Posterior cingulate gyrus (tissue), 11 donors: ENCODE data around the gene POU3F3.
A peak's percentile ranks its signal among the peaks of the same experiment; 100 is the strongest.

Experiments used
- DNase-seq, 10 donors: peaks; one replicate each; pipeline versions ENCODE4 v3.0.0 to v3.0.0-alpha.2; 2020 to 2021; ENCODE audit warnings: mixed read lengths in 3 of 10
- intact Hi-C: fragments of 100-400 bp; cut with DNase I; formaldehyde crosslinking; loops from one replicate; pipeline ENCODE4 v1.15.1; 2023

Gene POU3F3

DNA sequence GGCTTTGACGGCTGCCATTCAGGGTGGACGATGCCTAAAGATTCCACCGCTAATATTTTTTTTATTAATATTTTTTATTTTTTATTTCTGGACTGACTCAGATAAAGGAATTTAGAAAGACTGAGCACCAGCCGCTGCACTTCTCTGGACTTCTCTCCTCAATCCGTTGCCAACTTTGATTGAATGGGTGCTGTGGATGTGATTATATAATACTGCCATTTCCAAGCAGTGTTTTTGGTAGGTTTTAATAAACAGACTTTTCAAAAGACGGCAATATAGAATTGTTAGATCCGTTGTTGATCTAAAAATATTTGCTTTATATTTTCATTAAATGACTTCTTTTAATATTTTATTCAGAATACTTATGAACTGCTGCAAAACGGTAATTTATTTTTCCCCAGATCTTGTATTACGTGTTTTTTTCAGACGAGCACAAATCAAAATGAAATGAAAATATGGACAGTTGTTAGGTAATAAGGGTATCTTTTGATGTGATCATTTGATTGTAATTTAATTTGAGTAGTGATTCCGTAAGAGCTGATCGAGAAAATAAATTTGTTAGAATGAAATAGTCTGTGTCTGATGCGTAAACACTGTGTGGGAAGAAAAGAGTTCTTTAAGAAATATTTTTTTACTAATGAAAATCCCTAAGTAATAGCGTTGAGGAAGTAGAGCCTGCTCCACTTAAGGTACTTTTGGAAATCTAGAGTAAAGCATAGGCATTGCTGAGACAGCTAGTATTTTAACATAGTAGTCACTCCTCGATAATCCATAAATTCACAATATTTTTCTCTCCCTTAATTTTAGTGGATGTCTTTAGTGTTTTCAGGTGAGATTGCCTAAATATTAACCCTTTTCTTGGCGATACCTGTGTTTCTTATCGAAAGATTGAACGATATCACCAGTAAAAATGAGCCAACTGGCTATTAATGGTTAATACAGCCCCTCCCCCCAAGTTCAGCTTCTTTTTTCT is 4.4 kb downstream of the POU3F3 start:
- intact Hi-C loops: no loop called here
- peak in 1 of 10 donors; percentile 69 for DNase-seq

DNA sequence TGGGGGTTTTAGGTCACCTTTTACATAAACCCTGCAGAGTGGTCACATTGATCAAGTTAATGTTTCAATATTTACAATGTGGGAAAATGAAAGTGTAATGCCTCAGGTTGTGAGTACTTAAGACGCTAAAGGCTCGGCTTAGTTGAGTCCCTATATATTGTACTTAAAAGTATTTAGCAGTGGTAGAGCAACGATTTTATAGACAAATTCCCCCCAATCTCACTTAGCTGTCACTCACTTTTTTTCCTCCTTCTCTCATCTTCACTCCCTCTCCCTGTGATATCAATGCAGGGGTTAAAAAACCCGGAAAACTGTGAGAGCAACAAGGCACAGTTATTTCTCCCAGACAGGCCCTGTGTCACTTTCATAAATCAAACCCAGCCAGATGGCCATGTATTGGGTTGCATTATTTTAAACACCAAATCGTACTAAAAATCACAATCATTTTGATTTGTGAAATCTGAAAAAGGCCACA is 5.4 kb downstream of the POU3F3 start:
- DNase-seq: no peak
- intact Hi-C loops: no loop called here

DNA sequence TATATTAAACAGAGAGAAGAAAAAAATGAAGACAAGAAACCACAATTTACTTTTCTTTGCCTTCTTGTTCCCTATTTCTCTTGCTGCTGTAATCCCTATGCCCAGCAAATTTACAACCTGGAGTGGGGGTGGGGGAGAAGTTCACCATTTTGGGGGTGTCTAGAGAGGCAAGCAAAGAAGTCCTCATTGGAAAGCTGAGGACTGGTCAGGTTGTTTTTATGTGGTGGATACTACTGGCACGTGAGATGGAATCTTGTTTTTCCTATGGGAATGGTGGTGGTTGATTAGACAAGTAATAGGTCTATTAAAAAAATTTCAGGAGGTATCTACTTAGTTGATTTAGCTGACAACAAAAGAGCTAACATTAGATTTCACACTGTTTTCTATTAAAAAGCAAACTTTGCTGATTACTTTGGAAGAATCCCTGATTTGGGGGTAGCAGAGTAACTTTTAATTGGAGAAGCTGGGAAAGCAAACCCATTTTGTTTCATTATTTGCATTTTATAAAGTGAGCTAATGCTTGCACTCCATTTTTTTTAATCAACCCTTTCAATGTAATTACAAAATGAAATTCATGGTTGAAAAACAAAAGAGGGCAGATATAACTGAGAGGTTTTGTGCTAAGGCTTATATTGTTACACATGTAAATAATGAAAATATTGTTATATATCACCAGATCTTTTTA is 6.0 kb downstream of the POU3F3 start:
- DNase-seq: no peak
- intact Hi-C loops: no loop called here

DNA sequence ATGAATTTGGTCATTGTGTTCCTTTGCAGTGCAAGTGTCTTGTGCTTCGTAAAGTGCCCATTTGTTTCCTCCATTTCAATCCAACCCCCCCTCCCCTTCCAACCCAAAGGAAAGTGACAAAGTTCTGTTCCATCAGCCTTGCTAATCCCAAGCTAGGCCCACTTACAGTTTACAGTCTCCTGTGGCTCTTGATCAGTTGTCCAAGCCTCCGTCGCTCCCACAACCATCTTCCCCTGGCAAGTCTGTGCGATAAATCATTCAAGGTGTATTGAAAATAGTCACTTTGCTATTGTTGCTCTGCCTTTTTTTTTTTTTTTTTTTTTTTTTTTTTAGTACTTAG is 6.5 kb downstream of the POU3F3 start:
- intact Hi-C loops: no loop called here
- peak in 2 of 10 donors; percentile 41 to 81 for DNase-seq

DNA sequence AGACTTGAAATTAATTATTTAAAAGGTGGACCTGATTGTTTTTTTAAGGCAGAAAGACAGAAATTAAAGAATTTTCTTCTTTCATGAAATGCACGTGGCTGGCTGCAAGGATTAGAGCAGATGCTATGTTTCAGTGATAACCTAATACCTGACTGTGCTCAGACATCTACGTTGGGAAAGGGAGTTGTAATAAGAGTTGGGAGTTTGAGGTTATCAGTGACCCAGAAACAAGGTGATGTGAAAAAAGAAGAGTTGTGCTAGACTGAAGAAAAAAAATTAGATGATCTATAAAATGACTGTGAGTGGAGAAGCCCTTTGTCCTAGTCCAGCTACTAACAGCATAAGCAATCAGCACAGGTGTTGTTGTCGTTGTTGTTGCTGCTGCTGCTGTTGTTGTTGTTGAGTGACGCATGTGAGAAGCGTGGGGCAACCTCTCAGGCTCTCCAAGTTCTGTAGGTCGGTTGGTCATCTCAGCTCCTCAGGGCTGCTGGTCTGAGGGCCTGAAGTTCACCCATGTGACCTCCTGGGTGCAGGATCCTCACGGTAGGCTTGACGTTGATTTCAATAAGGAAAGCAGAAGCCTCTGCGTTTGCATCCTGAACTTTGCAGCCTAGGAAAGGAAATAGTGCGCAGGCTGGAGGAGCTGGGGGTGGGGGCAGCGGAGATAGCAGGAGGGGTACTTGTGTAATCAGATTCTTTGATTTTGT is 7.6 kb downstream of the POU3F3 start:
- intact Hi-C loops: no loop called here
- DNase-seq: peak in 3 of 10 donors; percentile 26 to 68 (median 63)

DNA sequence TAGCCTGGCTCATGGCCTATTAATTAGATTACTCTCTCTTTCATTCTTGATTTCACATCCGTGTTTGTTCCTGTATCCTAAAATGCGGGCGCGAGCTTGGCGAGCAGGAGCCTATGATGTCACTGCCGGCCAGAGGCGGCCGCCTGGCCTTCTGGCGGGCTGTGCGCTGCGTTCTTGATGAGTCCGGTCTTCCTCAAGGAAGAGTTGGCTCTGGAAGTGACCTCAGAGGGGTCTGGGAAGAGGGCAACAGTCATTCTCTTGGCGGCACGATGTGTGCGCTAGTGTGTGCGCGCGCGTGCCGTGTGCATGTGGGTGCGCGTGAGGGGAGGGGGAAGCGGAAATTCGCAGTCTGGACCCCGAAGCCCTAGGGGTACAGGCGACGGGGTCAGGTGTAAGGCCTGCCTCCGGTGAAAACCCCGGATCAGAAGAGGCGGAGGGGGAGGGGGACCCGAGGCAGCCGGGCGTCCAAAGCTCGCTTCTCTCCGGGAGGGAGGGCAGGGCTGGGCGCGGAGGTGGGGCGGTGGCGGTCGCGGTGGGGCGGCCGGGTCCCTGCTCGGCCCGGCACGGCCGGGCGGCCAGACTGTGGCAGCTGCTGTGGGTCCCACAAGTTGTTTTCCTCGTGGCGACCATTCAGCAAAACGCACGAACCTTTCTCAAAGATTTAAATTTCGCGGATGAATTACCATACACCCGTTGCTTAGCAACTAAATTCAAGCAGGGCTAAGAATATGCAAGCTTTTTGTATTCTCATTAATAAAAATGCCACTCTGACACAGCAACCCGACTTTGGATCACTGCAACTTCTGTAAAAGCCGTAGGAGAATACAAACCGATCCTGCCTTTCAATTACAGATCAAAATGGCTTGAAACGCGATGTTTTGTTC is 8.4 kb downstream of the POU3F3 start:
- peak in 7 of 10 donors; percentile 56 to 94 (median 73) for DNase-seq
- intact Hi-C loops: no loop called here

DNA sequence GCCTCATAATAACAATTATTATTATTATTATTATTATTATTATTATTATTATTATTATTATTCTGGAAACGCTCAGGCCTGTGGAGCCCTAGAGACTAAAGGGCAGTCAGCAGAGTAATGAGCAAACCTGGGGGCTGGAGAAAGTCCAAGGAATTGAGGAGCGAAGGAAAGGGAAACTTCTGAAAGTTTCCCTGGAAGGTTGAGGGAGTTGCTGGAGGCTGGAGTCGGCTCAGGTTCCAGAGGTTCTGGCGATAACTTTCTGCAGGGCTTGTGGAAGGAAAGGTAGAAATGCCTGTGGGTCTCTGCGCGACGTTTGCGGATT is 9.2 kb downstream of the POU3F3 start:
- no peak for DNase-seq
- intact Hi-C loops: no loop called here

DNA sequence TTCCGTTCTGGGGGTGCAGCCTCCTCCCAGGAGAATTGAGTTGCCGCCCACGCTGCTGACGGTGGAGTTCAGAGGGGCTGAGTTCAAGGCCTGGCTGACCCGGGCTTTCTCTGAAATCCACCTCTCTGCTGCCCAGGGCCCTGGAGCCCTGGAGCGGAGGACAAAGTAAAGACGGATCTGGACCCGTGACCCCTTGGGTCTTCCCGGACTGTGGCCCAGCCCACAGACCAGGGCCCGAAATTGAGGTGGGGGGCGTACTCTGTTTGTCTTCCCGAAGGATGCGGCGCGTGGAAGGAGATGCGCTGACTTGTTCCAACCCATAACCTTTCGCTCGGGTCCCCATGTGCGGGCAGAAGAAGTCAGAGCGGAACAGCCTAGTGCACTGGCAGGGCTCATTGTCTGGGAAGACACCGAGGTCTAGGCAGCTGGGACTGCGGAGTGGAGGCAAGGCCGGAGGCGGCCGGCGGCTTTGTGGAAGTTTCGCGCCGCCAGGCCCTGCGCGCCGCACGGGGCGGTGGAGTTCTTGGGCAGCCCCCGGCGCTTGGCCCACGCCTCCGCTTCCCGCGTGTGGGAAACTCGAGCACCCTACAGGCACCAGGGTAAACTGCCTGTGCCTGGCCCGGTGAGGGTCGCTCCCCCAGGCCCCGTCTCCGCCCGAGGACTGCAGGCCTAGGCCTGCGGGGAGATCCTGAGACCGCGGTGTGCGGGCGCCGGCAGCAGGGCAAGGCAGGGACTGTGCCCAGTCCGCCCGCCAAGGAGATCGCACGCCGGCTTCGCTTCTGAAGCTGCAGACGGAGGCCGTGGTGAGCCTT is 9.8 kb downstream of the POU3F3 start:
- intact Hi-C loops: no loop called here

DNA sequence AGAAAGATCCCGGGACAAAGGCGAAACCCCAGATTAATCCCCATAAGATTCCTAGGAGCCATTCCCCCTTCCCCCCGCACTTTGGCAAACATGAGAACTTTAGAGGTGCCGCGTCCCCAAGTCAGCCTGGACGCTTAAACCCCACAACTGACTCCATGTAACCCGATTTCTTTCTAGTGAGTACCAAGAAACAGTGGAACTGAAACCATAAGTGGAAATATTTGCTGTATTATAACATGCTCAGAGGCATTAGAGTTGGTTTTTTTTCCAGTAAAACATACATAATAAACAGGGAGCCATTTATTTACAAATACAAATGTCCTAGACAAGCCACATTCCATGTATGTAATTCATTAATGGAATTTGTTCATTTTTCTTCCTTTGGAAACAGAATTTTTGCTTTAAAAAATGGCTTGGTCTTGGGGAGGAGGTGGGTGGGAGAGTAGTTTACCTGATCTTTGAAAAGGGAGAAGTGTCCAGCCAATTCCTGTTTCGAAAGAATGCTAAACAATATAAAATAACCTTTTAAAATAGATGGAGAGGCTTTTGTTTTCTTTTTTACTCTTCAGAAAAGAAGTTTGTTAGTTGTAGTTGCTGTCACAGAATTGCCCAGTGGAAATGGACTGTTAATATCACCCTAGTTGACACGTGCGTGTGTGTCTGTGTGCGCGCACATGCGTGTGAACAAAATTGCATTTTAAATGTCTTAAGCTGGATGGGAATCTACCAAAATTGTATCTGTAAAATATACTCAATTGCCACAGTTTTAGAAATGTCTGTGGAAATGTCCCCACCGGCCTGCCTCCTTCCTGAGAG is 10.6 kb downstream of the POU3F3 start:
- no peak for DNase-seq
- intact Hi-C loops: no loop called here

More for the DNA sequence above, 9.8 kb downstream of the POU3F3 start:
- DNase-seq: peak in 6 of 10 donors; percentile 30 to 90 (median 70)

DNA sequence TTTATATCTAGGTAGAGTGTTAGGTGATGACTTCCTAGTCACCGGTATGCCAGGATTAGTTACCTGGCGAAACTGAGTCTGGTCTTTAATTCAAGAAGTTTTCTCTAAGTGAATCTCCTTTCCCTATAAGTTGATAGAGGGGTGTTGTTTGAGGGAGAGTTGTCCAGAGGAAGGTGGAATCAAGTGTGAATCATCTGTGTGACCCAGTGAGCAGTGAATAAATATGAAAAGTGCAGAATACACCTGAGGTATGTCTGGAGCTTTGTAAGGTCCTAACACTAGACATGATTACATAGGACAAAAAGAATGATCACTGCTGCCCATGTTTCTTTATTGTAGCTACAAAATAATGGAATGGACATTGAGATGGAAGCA is 11.2 kb downstream of the POU3F3 start:
- intact Hi-C loops: no loop called here

DNA sequence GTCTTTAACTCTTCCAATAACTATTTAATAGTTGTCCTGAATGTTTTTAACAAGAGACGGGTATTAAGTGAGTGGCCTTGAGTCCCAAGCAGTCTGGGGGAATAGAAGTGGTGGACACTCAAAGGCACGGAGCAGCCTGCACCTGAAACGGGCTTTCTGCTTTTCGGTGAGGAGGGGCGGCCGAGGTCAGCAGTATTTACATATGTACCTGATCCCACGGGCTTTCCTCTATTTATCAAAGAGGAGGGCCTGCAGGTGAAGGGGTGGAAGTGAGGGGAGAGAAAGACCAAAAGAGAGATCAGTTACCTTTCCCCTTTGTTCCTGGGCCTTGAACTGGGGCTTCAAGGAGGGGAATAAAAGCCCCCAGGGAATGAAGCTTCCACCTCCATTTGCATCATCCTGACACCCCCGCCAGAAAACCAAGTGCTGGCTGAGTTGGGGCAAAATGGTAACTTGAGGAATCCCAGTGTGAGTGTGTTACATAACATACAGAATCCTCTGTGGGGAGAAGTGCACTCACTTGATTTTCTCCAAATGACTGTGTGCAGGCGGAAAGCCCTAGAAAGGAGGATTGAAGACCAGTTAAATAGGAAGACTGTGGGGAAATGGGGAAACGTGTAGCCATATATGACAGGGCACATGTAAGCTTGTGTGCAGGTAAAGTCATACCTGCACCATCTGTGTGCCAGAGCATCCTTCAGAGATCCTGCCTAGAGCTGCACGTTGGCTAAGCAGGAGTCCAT is 12.4 kb downstream of the POU3F3 start:
- no peak for DNase-seq
- intact Hi-C loops: no loop called here

More for the DNA sequence above, 11.2 kb downstream of the POU3F3 start:
- DNase-seq: no peak

DNA sequence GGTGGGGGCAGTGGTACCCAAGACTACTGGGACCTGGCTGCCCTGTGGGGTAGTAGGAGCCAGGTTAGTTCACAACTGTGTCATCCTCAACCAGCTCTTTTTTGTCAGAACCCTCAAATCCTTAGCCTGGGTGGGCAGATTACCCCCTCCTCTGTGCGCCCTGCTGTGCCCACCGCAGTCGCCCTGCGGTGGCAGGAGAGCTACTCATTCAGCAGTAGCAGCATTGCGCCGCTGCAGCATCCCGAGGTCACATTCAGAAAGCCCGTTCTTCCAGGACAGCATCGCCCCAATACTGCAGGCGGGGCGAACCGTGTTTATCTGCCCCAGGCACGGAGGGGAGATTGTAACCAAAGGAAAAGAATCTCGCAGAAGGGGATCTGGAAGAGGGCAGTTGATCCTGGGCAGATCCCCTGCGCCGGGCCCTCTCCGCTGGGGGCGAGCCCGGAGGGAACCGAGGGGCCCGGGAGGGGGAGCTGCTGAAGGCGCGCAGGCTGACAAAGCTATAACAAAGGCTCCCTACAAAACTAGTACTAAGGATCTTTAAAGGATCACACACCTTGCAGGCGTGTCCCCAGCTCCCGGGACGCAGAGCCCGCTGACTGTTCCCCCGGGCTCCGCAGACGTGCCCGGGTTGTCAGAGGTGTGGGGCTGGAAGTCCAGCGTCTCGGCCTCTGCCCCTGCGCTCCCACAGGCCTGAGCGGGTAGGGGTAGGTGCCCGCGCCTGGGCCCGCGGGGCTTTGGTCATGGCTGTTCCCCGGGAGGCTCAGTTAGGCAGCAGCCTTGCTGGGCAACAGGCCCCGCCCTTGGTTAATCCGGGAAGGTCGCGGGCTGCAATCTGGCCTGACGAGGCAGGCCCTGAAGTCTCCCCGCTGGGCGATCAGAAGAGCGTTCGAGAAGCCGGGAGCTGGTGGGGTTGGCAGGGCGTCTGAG is 13.2 kb downstream of the POU3F3 start:
- DNase-seq: peak in 8 of 10 donors; percentile 40 to 92 (median 64)
- intact Hi-C loops: no loop called here

DNA sequence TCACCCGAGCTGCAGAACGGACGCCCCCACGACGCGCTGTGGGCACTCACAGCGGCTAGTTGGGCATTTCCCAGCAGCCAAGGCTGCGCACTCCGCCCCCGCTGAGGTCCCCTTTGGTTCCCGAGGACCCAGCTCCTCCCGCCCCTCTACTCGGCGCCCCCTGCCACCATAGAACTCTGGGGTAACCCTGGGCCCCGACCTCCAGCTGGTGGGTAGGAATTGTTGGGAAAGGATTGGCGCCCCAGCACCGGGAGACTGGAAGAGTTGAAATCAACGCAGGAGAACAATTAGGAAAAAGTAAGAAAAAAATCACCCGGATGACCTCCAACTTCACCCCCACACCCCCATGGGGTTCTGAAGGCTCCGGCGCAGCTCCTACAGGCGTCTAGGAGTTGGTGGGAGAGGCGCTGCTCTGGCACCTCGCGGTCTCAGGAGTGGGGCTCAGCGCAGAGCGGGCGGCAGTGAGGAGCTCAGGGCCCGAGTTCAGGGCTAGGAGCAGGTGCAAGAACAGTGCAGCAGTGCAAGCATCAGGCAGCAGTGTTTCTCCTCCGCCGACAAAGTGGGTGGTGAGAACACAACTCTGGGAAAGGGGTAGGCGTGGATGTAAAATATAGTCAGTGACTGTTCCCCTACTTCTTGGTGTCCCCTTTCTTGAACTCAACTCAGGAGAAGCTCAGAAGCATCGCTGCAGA is 14.0 kb downstream of the POU3F3 start:
- intact Hi-C loops: no loop called here
- peak in 7 of 10 donors; percentile 34 to 92 (median 63) for DNase-seq

DNA sequence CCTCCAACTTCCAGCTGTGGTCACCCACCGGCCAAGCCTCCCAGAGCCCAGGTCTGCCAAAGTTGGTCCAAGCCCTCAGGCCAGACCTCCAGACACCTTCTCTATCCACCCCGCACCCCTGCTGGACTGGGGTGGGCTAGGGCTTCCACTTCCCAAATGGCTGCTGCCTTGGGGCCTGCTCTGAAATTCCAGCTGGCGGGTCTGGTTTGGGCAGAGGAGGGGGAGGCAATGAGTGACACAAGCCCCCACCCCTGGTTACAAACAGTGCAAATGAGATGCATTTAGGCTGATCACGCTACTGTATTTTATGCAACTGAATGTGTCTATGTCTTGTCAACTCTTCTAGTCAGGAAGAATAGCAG is 14.6 kb downstream of the POU3F3 start:
- no peak for DNase-seq
- intact Hi-C loops: no loop called here

DNA sequence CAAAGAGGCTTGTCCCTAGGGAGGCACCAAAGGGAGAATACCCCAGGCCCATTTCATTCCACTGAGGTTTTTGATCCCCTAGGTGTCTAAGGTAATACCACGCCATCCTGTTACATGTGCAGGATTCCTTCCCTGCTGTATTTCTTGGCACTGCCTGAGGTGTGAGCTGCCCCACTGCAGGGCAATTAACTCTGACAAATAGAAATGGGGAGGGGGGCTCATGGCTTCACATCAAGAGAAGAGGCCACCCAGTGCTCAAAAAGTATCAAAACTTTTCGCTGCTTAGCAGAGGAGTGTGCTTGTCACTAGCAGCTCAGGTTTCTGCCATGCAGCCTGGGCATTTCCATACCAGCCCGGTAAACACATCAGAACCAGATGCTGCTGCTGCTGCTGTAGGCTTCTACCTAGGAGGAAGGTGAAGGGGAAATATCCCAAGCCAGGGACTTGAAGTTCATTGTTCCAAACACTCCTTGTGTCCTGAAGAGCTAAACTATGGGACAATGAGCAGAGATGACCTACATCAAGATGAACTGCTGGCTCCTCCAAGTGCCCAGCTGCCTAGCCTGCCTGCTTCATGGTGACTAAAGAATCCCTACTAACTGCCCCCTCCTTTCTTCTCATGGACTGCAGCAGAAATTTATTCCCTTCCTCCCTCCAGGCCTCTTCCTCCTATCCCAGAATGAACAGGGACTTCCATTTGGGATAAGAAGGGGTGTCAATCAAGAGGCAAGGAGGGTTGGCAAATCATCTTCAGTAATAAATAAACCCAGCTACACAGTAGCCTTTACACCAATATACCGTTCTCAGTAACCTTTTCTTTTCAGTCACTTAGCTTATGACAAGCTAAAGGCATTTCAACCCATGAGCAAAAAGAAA is 16.4 kb downstream of the POU3F3 start:
- DNase-seq: peak in 2 of 10 donors; percentile 11 to 40
- intact Hi-C loops: loop anchor here (10.0 kb wide), 4 partner anchors 366 to 906 kb away; no protein-coding TSS in a partner anchor
